ENCODE measurements around the gene PKP4. TPM values are rescaled to one million over a fixed set of nuclear protein-coding genes. Genes with fewer than 3 reads are reported as not detected.
"Not testable (repeated sequence)": the region's sequence is repeated elsewhere in the genome, so short reads cannot be mapped to it uniquely, and the experiment has no call there.

The PKP4 gene
- total and polyA plus RNA-seq, 3 donors from 2014 or later, result 42.5 to 60.5 (median 60.0) TPM

- Histone ChIP-seq H3K9me3 (peaks cover 3% of the 10 kb centered on the region), H3K4me1 (no peaks in the 10 kb centered on the region)
- DNase-seq, result no peak
Observed at GRCh38 chr2:158701101-158701500, 244.3 kb downstream of the PKP4 start.

GRCh38 chr2:158702740-158703139 lies 246.0 kb downstream of the PKP4 start:
- no peak for DNase-seq
- no peaks in the 10 kb centered on the region for H3K36me3 ChIP-seq (ENCODE audit: low read depth, missing control alignments)
- no peaks in the 10 kb centered on the region for H3K9me3 ChIP-seq
- no peaks in the 10 kb centered on the region for H3K27me3 ChIP-seq
- H3K27ac ChIP-seq, result no peak overlapping the region
- no peaks in the 10 kb centered on the region for H3K4me1 ChIP-seq
- no peak for TF ChIP-seq POLR2A (IDR thresholded peaks at IDR 0.05)
- H3K4me3 ChIP-seq, result no peak overlapping the region
- intact Hi-C loops (cut with DNase I; ENCODE audit: low total_unique reads), result no loop called here
- WGBS, 2 donors, result 75 to 88% methylated on average over 9 of the region's 9 CpGs

More at GRCh38 chr2:158701101-158701500, 244.3 kb downstream of the PKP4 start:
- TF ChIP-seq CTCF (IDR thresholded peaks at IDR 0.05) (no peak), POLR2A (IDR thresholded peaks at IDR 0.05) (no peak)
- H3K27ac ChIP-seq, result no peak overlapping the region
- 83 to 84% methylated on average over 3 of the region's 3 CpGs for WGBS, 2 donors
- no peaks in the 10 kb centered on the region for H3K36me3 ChIP-seq (ENCODE audit: low read depth, missing control alignments)
- H3K27me3 ChIP-seq, result no peaks in the 10 kb centered on the region
- H3K4me3 ChIP-seq, result no peak overlapping the region
- intact Hi-C loops (cut with DNase I; ENCODE audit: low total_unique reads), result no loop called here

GRCh38 chr2:158704724-158705465 lies 248.1 kb downstream of the PKP4 start:
- H3K4me3 ChIP-seq; H3K27ac ChIP-seq; H3K27me3 ChIP-seq; H3K4me1 ChIP-seq; intact Hi-C loops (cut with DNase I; ENCODE audit: low total_unique reads); DNase-seq; H3K9me3 ChIP-seq; H3K36me3 ChIP-seq (ENCODE audit: low read depth, missing control alignments): not testable (repeated sequence)
- WGBS, 2 donors, result 82 to 94% methylated on average over 8 of the region's 8 CpGs

GRCh38 chr2:158712791-158713522 lies 256.2 kb downstream of the PKP4 start:
- Histone ChIP-seq H3K4me1 (peaks cover 6% of the 10 kb centered on the region), H3K4me3 (no peak overlapping the region), H3K27ac (no peak overlapping the region), H3K9me3 (no peaks in the 10 kb centered on the region), H3K27me3 (no peaks in the 10 kb centered on the region), H3K36me3 (ENCODE audit: low read depth, missing control alignments) (no peaks in the 10 kb centered on the region)
- DNase-seq, result no peak
- TF ChIP-seq POLR2A (IDR thresholded peaks at IDR 0.05) (no peak), CTCF (IDR thresholded peaks at IDR 0.05) (no peak)
- intact Hi-C loops (cut with DNase I; ENCODE audit: low total_unique reads), result no loop called here
- 90 to 99% methylated on average over 5 of the region's 5 CpGs for WGBS, 2 donors

GRCh38 chr2:158713523-158714138 lies 256.9 kb downstream of the PKP4 start:
- no peak overlapping the region for H3K27ac ChIP-seq
- H3K36me3 ChIP-seq (ENCODE audit: low read depth, missing control alignments), result no peaks in the 10 kb centered on the region
- H3K27me3 ChIP-seq, result no peaks in the 10 kb centered on the region
- intact Hi-C loops (cut with DNase I; ENCODE audit: low total_unique reads), result no loop called here
- WGBS, 2 donors, result 97% methylated on average over 2 of the region's 2 CpGs
- no peak for DNase-seq
- peaks cover 6% of the 10 kb centered on the region for H3K4me1 ChIP-seq
- no peaks in the 10 kb centered on the region for H3K9me3 ChIP-seq
- no peak for TF ChIP-seq POLR2A (IDR thresholded peaks at IDR 0.05)
- no peak for TF ChIP-seq CTCF (IDR thresholded peaks at IDR 0.05)
- no peak overlapping the region for H3K4me3 ChIP-seq
